ENCODE measurements around the gene SLC6A19. TPM values are rescaled to one million over a fixed set of nuclear protein-coding genes. Genes with fewer than 3 reads are reported as not detected.

Gene SLC6A19
- polyA plus RNA-seq, 1 of the 3 experiments (the other 2 are of a cell fraction), result not detected

DNA sequence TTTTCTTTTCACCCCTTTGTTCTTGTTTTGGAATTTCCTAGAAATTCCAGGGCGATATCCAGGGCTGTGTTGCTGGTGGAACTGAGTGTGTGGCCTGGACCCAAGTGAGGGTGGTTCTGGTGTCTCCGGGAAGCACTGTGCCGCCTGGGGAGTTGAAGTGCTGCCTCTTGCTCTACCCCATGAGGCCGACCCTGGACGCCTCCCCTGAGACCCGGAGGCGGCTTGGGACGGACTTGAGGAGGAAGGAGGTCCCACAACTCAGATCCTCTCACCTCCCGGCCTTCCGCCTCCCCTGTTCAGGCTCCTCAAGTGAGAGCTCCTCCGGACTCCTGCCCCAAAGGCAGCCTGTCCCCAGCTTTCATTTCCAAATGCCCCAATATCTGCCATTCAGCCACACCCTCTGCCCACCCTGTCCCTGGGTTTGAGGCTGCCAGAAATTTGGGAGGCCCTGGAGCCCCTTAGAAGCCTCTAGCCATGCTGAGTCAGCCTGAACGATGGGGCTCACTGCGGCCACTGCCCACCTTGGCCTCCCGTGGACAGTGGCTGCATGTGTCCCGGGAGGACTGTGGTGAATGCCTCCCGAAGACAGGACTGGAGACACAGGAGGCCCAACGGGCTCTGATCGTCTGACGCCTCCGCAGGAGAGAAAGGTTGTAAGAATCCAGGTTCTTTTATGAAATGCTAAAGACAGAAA is 42.6 kb upstream of the SLC6A19 start:
- peaks cover 12% of the 10 kb centered on the region for H3K27me3 ChIP-seq (ENCODE audit: insufficient read depth)
- POLR2A ChIA-PET, result no interaction called here
- H3K4me1 ChIP-seq (ENCODE audit: control insufficient read depth in 1 of 2, insufficient read depth in 2 of 2, low read depth in 1 of 2, low read length in 1 of 2), result peaks cover 0 to 12% of the 10 kb centered on the region in 2 experiments; a peak in 1 of 4 replicates
- no peak overlapping the region for H3K27ac ChIP-seq (ENCODE audit: low read depth in 2 of 2, low read length in 1 of 2)
- no peaks in the 10 kb centered on the region for H3K9me2 ChIP-seq
- H4K20me1 ChIP-seq (ENCODE audit: insufficient read depth), result 0 out of 2 replicates have a peak, but pooled peaks cover 5% of the 10 kb centered on the region
- TF ChIP-seq RCOR1 (IDR thresholded peaks at IDR 0.05; ENCODE audit: low read length) (no peak), NFIC (IDR thresholded peaks at IDR 0.05; ENCODE audit: borderline replicate concordance) (no peak), MEF2A (IDR thresholded peaks at IDR 0.05; ENCODE audit: borderline replicate concordance, low read depth) (no peak), REST (IDR thresholded peaks at IDR 0.05; ENCODE audit: low read depth, low read length) (no peak)
- H3K9me3 ChIP-seq, result no peaks in the 10 kb centered on the region
- CTCF ChIA-PET, result interaction anchor here (0.6 to 1.5 kb wide), 2 partner anchors 9 to 18 kb away, joined by 3 to 9 read pairs; no protein-coding TSS in a partner anchor
- H2AFZ ChIP-seq (ENCODE audit: low read depth), result no peak overlapping the region
- DNase-seq, result no peak
- no peaks in the 10 kb centered on the region for H3K79me2 ChIP-seq (ENCODE audit: insufficient read depth)
- H3K9ac ChIP-seq, result no peak overlapping the region
- 65% methylated on average over 18 of the region's 20 CpGs for WGBS (ENCODE audit: low lambda C conversion rate)
- no peak overlapping the region for H3K4me3 ChIP-seq (ENCODE audit: low read depth in 2 of 2, low read length in 1 of 2)
- H3K36me3 ChIP-seq (replicated peaks in 1 of 2; ENCODE audit: control insufficient read depth in 1 of 2, insufficient read depth in 2 of 2, low read length in 1 of 2), result no peaks in the 10 kb centered on the region
- H3K4me2 ChIP-seq, result no peak overlapping the region
- H3F3A ChIP-seq (replicated peaks; ENCODE audit: insufficient read depth), result no peaks in the 10 kb centered on the region

DNA sequence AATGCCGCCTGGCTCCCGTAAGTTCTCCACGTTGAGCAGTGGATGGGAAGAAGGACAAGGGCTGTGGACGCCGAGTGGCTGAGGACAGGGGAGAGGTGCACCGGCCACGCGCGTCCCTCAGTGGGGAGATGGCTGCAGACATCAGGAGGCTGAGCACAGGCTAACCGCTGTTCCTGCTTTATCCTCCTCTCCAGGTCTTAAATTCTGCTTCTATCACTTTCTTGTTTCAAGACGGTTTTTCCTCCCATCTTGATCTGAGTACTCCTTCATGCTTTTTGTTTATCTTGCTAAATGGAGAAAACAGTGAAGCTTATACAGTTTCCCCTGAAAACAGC is 42.1 kb upstream of the SLC6A19 start:
- Histone ChIP-seq H3K27me3 (ENCODE audit: insufficient read depth) (peaks cover 12% of the 10 kb centered on the region), H3K4me2 (no peak overlapping the region), H3F3A (replicated peaks; ENCODE audit: insufficient read depth) (no peaks in the 10 kb centered on the region), H3K9me2 (no peaks in the 10 kb centered on the region), H3K9ac (no peak overlapping the region), H3K9me3 (no peaks in the 10 kb centered on the region), H3K27ac (ENCODE audit: low read depth in 2 of 2, low read length in 1 of 2) (no peak overlapping the region), H3K4me1 (ENCODE audit: control insufficient read depth in 1 of 2, insufficient read depth in 2 of 2, low read depth in 1 of 2, low read length in 1 of 2) (peaks cover 0 to 12% of the 10 kb centered on the region in 2 experiments; a peak in 1 of 4 replicates), H4K20me1 (ENCODE audit: insufficient read depth) (0 out of 2 replicates have a peak, but pooled peaks cover 5% of the 10 kb centered on the region), H3K79me2 (ENCODE audit: insufficient read depth) (no peaks in the 10 kb centered on the region), H3K36me3 (replicated peaks in 1 of 2; ENCODE audit: control insufficient read depth in 1 of 2, insufficient read depth in 2 of 2, low read length in 1 of 2) (no peaks in the 10 kb centered on the region), H3K4me3 (ENCODE audit: low read depth in 2 of 2, low read length in 1 of 2) (no peak overlapping the region), H2AFZ (ENCODE audit: low read depth) (no peak overlapping the region)
- ChIA-PET CTCF (interaction anchor here (1.1 to 1.5 kb wide), 2 partner anchors 8 to 9 kb away, joined by 3 to 9 read pairs; no protein-coding TSS in a partner anchor), POLR2A (no interaction called here)
- TF ChIP-seq RAD21 (IDR thresholded peaks at IDR 0.05; ENCODE audit: low read length) (no peak), SMC3 (IDR thresholded peaks at IDR 0.05; ENCODE audit: low read depth, low read length) (no peak), TAF1 (IDR thresholded peaks at IDR 0.05; ENCODE audit: borderline replicate concordance, low read depth, low read length) (no peak), YY1 (IDR thresholded peaks at IDR 0.05; ENCODE audit: low read depth) (no peak), MAX (IDR thresholded peaks at IDR 0.05; ENCODE audit: low read depth) (no peak), FOXM1 (IDR thresholded peaks at IDR 0.05; ENCODE audit: low read depth) (no peak)
- TF ChIP-seq, protein P1, sequence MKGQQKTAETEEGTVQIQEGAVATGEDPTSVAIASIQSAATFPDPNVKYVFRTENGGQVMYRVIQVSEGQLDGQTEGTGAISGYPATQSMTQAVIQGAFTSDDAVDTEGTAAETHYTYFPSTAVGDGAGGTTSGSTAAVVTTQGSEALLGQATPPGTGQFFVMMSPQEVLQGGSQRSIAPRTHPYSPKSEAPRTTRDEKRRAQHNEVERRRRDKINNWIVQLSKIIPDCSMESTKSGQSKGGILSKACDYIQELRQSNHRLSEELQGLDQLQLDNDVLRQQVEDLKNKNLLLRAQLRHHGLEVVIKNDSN (IDR thresholded peaks at IDR 0.05; ENCODE audit: borderline replicate concordance, low read depth), result no peak
- TF ChIP-seq, protein P2, sequence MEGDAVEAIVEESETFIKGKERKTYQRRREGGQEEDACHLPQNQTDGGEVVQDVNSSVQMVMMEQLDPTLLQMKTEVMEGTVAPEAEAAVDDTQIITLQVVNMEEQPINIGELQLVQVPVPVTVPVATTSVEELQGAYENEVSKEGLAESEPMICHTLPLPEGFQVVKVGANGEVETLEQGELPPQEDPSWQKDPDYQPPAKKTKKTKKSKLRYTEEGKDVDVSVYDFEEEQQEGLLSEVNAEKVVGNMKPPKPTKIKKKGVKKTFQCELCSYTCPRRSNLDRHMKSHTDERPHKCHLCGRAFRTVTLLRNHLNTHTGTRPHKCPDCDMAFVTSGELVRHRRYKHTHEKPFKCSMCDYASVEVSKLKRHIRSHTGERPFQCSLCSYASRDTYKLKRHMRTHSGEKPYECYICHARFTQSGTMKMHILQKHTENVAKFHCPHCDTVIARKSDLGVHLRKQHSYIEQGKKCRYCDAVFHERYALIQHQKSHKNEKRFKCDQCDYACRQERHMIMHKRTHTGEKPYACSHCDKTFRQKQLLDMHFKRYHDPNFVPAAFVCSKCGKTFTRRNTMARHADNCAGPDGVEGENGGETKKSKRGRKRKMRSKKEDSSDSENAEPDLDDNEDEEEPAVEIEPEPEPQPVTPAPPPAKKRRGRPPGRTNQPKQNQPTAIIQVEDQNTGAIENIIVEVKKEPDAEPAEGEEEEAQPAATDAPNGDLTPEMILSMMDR (IDR thresholded peaks at IDR 0.05), result no peak
- TF ChIP-seq, protein P3, sequence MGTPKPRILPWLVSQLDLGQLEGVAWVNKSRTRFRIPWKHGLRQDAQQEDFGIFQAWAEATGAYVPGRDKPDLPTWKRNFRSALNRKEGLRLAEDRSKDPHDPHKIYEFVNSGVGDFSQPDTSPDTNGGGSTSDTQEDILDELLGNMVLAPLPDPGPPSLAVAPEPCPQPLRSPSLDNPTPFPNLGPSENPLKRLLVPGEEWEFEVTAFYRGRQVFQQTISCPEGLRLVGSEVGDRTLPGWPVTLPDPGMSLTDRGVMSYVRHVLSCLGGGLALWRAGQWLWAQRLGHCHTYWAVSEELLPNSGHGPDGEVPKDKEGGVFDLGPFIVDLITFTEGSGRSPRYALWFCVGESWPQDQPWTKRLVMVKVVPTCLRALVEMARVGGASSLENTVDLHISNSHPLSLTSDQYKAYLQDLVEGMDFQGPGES (IDR thresholded peaks at IDR 0.05; ENCODE audit: low read depth, low read length), result no peak
- 50% methylated on average over 8 of the region's 11 CpGs for WGBS (ENCODE audit: low lambda C conversion rate)
- DNase-seq, result no peak

Data from SK-N-SH (cell line).